HCT116 (cell line): ENCODE results near the gene CTNND2. TPM values are rescaled to one million over a fixed set of nuclear protein-coding genes. Genes with fewer than 3 reads are reported as not detected.

Experiments
- ATAC-seq: fragments of 200-7000 bp; cut with Tn5 transposase; 2 replicates; pipeline ENCODE4 v1.9.1; 2020; ENCODE audit warnings: mild to moderate bottlenecking, moderate library complexity
- BruUV-seq: library from RNA; stranded (reverse); fragments of 400-500 nt; replicated peaks from 2 replicates; lab custom pipeline; 2021; lab: Mats Ljungman, UMichigan
- CTCF ChIA-PET: fragments of 300-600 bp; sonication (Branson Sonifier 250); formaldehyde crosslinking; loops from one replicate; lab custom pipeline; 2021; ENCODE audit warnings: antibody characterized with exemption; lab: Charles Lee
- POLR2A ChIA-PET: fragments of 300-600, 350-600 bp; sonication (Branson Sonifier 250); formaldehyde crosslinking; loops from one replicate; lab custom pipeline; 2021; ENCODE audit warnings: antibody characterized with exemption; lab: Charles Lee
- RAD21 ChIA-PET, 2 experiments: fragments of 300-600 bp; sonication (Branson Sonifier 250); formaldehyde crosslinking; loops; one replicate each; lab custom pipeline; 2023; ENCODE audit warnings: low total read pairs in 2 of 2; ENCODE audit not compliant: uncharacterized antibody in 2 of 2, unreplicated experiment in 2 of 2, low non-redundant PET in 1 of 2; lab: Charles Lee
- DNase-seq: peaks from one replicate; pipeline ENCODE4 v3.0.0-alpha.2; 2010; ENCODE audit warnings: low read depth, low spot score
- H2AFZ ChIP-seq: fragments of 200-600 bp; shearing (Covaris generic), sonication (generic); 2 replicates; pipeline ENCODE4 v1.6.1; 2017; ENCODE audit warnings: low read depth, mixed run types, mixed read lengths, antibody characterized with exemption, low read length; ENCODE audit not compliant: poor library complexity, severe bottlenecking
- H3K27ac ChIP-seq: 2 replicates; pipeline ENCODE4 v1.5.1; 2012; ENCODE audit warnings: low read depth, low read length
- H3K27me3 ChIP-seq: fragments of 200-600 bp; sonication (generic); 2 replicates; pipeline ENCODE4 v1.6.1; 2016; ENCODE audit warnings: mixed run types, low read length, mixed read lengths; ENCODE audit not compliant: insufficient read depth
- H3K36me3 ChIP-seq, 2 experiments: fragments of 200-500 bp in 1 of 2; fragments of 200-600 bp in 1 of 2; sonication (Bioruptor generic) in 1 of 2; sonication (generic) in 1 of 2; 2 replicates each; pipeline versions ENCODE4 v1.5.1 to v1.6.1; 2014 to 2016; ENCODE audit warnings: low read length in 2 of 2, inconsistent platforms in 1 of 2, mixed read lengths in 1 of 2, mixed run types in 1 of 2; ENCODE audit not compliant: insufficient read depth in 2 of 2, control insufficient read depth in 1 of 2
- H3K4me1 ChIP-seq, 2 experiments: fragments of 200-600 bp in 1 of 2; sonication (generic) in 1 of 2; 2 replicates each; pipeline versions ENCODE4 v1.5.1 to v1.6.1; 2012 to 2017; ENCODE audit warnings: low read length in 2 of 2, inconsistent platforms in 1 of 2, mild to moderate bottlenecking in 1 of 2, mixed read lengths in 1 of 2, mixed run types in 1 of 2, moderate library complexity in 1 of 2; ENCODE audit not compliant: insufficient read depth in 2 of 2, control insufficient read depth in 1 of 2
- H3K4me2 ChIP-seq: fragments of 200-600 bp; sonication (generic); 2 replicates; pipeline ENCODE4 v1.6.1; 2017; ENCODE audit warnings: mixed run types, low read length, mixed read lengths
- H3K4me3 ChIP-seq, 2 experiments: fragments of 200-600 bp in 1 of 2; sonication (generic) in 1 of 2; replicated peaks in 1 of 2; 2 replicates each; pipeline ENCODE4 v1.5.1; 2011 to 2016; ENCODE audit warnings: low read length in 2 of 2, control low read depth in 1 of 2, low read depth in 1 of 2, mild to moderate bottlenecking in 1 of 2, mixed read lengths in 1 of 2, mixed run types in 1 of 2
- H3K79me2 ChIP-seq: fragments of 200-600 bp; sonication (generic); 2 replicates; pipeline ENCODE4 v1.6.1; 2017; ENCODE audit warnings: mild to moderate bottlenecking, mixed run types, low read length, moderate library complexity, mixed read lengths; ENCODE audit not compliant: insufficient read depth
- H3K9ac ChIP-seq: fragments of 200-600 bp; sonication (generic); 2 replicates; pipeline ENCODE4 v1.6.1; 2016; ENCODE audit warnings: low read length, mixed read lengths
- H3K9me2 ChIP-seq: fragments of 200-600 bp; sonication (generic), shearing (Covaris generic); 2 replicates; pipeline ENCODE4 v1.6.1; 2017; ENCODE audit warnings: mixed run types, mild to moderate bottlenecking, moderate library complexity; ENCODE audit not compliant: insufficient read depth
- H3K9me3 ChIP-seq, 2 experiments: fragments of 200-500 bp in 1 of 2; fragments of 200-600 bp in 1 of 2; sonication (Bioruptor generic) in 1 of 2; sonication (generic) in 1 of 2; 2 replicates each; pipeline ENCODE4 v1.6.1; 2014 to 2017; ENCODE audit warnings: low read length in 2 of 2, mixed read lengths in 2 of 2, inconsistent platforms in 1 of 2, low read depth in 1 of 2, mild to moderate bottlenecking in 1 of 2, mixed run types in 1 of 2, moderate library complexity in 1 of 2; ENCODE audit not compliant: control insufficient read depth in 1 of 2, insufficient read depth in 1 of 2
- H4K20me1 ChIP-seq: fragments of 200-600 bp; sonication (generic), shearing (Covaris generic); 2 replicates; pipeline ENCODE4 v1.6.1; 2017; ENCODE audit warnings: mixed run types, mild to moderate bottlenecking, moderate library complexity; ENCODE audit not compliant: insufficient read depth
- CBX3 ChIP-seq: IDR thresholded peaks from 2 replicates; pipeline ENCODE4 v1.6.1; 2012; ENCODE audit warnings: low read depth
- CEBPB ChIP-seq: IDR thresholded peaks from 2 replicates; pipeline ENCODE4 v1.6.1; 2012; ENCODE audit warnings: low read depth
- EZH2 ChIP-seq: fragments of 200-600 bp; sonication (generic); IDR thresholded peaks from 2 replicates; pipeline ENCODE4 v1.6.1; 2017; ENCODE audit warnings: antibody characterized with exemption, mixed run types
- FOSL1 ChIP-seq: IDR thresholded peaks from 2 replicates; pipeline ENCODE4 v1.6.1; 2012; ENCODE audit warnings: low read depth
- POLR2A ChIP-seq: IDR thresholded peaks from 2 replicates; pipeline ENCODE4 v1.7.0; 2011; ENCODE audit warnings: borderline replicate concordance; ENCODE audit not compliant: insufficient read depth, insufficient read length; ENCODE audit errors: extremely low read depth
- SIN3A ChIP-seq: IDR thresholded peaks from 2 replicates; pipeline ENCODE4 v1.6.1; 2012; ENCODE audit warnings: low read depth
- SRF ChIP-seq: IDR thresholded peaks from 2 replicates; pipeline ENCODE4 v1.6.1; 2012; ENCODE audit warnings: low read depth
- TCF7L2 ChIP-seq: IDR thresholded peaks from 2 replicates; pipeline ENCODE4 v1.7.0; 2011; ENCODE audit warnings: borderline replicate concordance, inconsistent platforms; ENCODE audit not compliant: insufficient read depth, insufficient read length; ENCODE audit errors: extremely low read depth
- YY1 ChIP-seq: IDR thresholded peaks from 2 replicates; pipeline ENCODE4 v1.6.1; 2011; ENCODE audit warnings: low read length, low read depth, moderate library complexity, mild to moderate bottlenecking; ENCODE audit not compliant: insufficient replicate concordance; ENCODE audit errors: extremely low read depth
- ZFX ChIP-seq: fragments of 450-650 bp; IDR thresholded peaks from 2 replicates; pipeline ENCODE4 v1.6.1; 2017
- intact Hi-C: fragments of 100-400 bp; cut with micrococcal nuclease; formaldehyde crosslinking; loops from 2 replicates; pipeline ENCODE4 v1.10.0; 2022
- total RNA-seq: library from RNA; stranded (reverse); gene quantifications from one replicate; pipeline ENCODE4 v1.2.1, GENCODE V29; 2021; ENCODE audit not compliant: unreplicated experiment
- TF ChIP-seq, protein P1 (sequence below): IDR thresholded peaks from 2 replicates; pipeline ENCODE4 v1.6.1; 2012; ENCODE audit warnings: low read depth
- TF ChIP-seq, protein P2 (sequence below), 3 experiments: fragments of 200-600 bp in 1 of 3; sonication (generic) in 1 of 3; IDR thresholded peaks in 2 of 3; conservative IDR thresholded peaks in 1 of 3; 2 replicates each; pipeline ENCODE4 v1.5.1; 2012 to 2017; ENCODE audit warnings: low read depth in 2 of 3, low read length in 2 of 3, antibody characterized with exemption in 1 of 3, borderline replicate concordance in 1 of 3, control low read depth in 1 of 3, mild to moderate bottlenecking in 1 of 3, mixed read lengths in 1 of 3, mixed run types in 1 of 3, moderate library complexity in 1 of 3; ENCODE audit not compliant: insufficient read depth in 1 of 3
- TF ChIP-seq, protein P3 (sequence below): IDR thresholded peaks from 2 replicates; pipeline ENCODE4 v1.6.1; 2012

CTNND2 gene
- total RNA-seq, 1 experiment from 2014 or later: not detected

DNA sequence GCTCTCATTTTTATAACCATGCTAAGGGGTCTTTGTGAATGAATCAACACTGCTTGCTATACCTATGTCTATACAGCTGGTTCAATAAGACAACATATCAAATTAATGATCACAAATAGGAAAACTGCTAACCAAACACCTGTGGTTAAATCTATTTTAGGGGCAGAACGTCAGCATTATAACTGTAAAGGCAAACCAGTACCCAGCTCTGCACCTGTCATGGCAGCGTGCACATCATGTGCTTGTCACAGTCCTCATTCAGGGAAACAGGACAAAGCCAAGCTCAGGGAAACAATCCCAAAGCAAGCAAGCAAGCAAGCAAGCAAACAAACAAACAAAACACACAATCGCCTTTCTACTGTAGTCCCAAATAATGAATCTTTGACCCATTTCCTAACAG is 865.5 kb downstream of the CTNND2 start (continued):
- TF ChIP-seq, protein P1, sequence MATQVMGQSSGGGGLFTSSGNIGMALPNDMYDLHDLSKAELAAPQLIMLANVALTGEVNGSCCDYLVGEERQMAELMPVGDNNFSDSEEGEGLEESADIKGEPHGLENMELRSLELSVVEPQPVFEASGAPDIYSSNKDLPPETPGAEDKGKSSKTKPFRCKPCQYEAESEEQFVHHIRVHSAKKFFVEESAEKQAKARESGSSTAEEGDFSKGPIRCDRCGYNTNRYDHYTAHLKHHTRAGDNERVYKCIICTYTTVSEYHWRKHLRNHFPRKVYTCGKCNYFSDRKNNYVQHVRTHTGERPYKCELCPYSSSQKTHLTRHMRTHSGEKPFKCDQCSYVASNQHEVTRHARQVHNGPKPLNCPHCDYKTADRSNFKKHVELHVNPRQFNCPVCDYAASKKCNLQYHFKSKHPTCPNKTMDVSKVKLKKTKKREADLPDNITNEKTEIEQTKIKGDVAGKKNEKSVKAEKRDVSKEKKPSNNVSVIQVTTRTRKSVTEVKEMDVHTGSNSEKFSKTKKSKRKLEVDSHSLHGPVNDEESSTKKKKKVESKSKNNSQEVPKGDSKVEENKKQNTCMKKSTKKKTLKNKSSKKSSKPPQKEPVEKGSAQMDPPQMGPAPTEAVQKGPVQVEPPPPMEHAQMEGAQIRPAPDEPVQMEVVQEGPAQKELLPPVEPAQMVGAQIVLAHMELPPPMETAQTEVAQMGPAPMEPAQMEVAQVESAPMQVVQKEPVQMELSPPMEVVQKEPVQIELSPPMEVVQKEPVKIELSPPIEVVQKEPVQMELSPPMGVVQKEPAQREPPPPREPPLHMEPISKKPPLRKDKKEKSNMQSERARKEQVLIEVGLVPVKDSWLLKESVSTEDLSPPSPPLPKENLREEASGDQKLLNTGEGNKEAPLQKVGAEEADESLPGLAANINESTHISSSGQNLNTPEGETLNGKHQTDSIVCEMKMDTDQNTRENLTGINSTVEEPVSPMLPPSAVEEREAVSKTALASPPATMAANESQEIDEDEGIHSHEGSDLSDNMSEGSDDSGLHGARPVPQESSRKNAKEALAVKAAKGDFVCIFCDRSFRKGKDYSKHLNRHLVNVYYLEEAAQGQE: no peak
- TF ChIP-seq POLR2A: no peak
- no peak for TF ChIP-seq CEBPB

DNA sequence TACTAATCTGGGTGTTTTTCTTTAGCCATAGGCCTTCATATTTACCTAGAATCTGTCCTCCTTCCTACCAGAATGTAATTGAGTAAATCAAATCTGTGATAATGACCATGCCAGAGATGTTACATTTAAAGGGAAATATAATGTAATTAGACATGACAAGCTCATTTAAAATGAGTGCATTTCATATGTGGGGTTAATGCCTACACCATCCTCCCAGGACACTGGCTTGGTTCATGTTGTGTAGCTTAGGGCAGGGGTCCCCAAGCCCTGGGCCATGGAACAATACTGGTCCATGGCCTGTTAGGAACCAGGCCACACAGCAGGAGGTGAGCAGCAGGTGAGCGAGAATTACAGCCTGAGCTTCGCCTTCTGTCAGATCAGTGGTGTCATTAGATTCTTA is 866.3 kb downstream of the CTNND2 start:
- no peak overlapping the region for H2AFZ ChIP-seq
- ATAC-seq (no peak), DNase-seq (no peak)
- no peaks in the 10 kb centered on the region for H3K9me3 ChIP-seq
- no peaks in the 10 kb centered on the region for H3K9me2 ChIP-seq
- intact Hi-C loops: no loop called here
- H3K4me1 ChIP-seq: no peaks in the 10 kb centered on the region
- CTCF ChIA-PET: no interaction called here
- H3K36me3 ChIP-seq: no peaks in the 10 kb centered on the region
- H3K79me2 ChIP-seq: no peaks in the 10 kb centered on the region
- no peaks in the 10 kb centered on the region for H4K20me1 ChIP-seq
- TF ChIP-seq, protein P1: no peak
- TF ChIP-seq EZH2 (no peak), TCF7L2 (no peak), CBX3 (no peak), ZFX (no peak), SIN3A (no peak), YY1 (no peak), SRF (no peak), FOSL1 (no peak), CEBPB (no peak)
- TF ChIP-seq, protein P2, sequence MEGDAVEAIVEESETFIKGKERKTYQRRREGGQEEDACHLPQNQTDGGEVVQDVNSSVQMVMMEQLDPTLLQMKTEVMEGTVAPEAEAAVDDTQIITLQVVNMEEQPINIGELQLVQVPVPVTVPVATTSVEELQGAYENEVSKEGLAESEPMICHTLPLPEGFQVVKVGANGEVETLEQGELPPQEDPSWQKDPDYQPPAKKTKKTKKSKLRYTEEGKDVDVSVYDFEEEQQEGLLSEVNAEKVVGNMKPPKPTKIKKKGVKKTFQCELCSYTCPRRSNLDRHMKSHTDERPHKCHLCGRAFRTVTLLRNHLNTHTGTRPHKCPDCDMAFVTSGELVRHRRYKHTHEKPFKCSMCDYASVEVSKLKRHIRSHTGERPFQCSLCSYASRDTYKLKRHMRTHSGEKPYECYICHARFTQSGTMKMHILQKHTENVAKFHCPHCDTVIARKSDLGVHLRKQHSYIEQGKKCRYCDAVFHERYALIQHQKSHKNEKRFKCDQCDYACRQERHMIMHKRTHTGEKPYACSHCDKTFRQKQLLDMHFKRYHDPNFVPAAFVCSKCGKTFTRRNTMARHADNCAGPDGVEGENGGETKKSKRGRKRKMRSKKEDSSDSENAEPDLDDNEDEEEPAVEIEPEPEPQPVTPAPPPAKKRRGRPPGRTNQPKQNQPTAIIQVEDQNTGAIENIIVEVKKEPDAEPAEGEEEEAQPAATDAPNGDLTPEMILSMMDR (IDR thresholded peaks at IDR 0.05 in 2 of 3, conservative IDR thresholded peaks at IDR 0.05 in 1 of 3; ENCODE audit: borderline replicate concordance in 1 of 3, insufficient read depth in 1 of 3, low read depth in 2 of 3, low read length in 2 of 3): no peak
- TF ChIP-seq, protein P3, sequence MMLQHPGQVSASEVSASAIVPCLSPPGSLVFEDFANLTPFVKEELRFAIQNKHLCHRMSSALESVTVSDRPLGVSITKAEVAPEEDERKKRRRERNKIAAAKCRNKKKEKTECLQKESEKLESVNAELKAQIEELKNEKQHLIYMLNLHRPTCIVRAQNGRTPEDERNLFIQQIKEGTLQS: no peak
- no peak overlapping the region for H3K9ac ChIP-seq
- RAD21 ChIA-PET: no interaction called here
- H3K27me3 ChIP-seq: peaks cover 42% of the 10 kb centered on the region
- H3K4me3 ChIP-seq: no peak overlapping the region
- POLR2A ChIA-PET: no interaction called here
- no peak overlapping the region for H3K4me2 ChIP-seq
- no peak overlapping the region for H3K27ac ChIP-seq
- no TSS peak for BruUV-seq
